ENCODE measurements around the gene SEPTIN5.

Gene SEPTIN5

GRCh38 chr22:19744350-19745006 lies 30.2 kb downstream of the SEPTIN5 start:
- no peaks in the 10 kb centered on the region for H3K36me3 ChIP-seq
- H3K27ac ChIP-seq = no peak overlapping the region
- no peak overlapping the region for H3K4me3 ChIP-seq (ENCODE audit: low read depth, low read length)
- H3K9me3 ChIP-seq (ENCODE audit: severe bottlenecking) = no peaks in the 10 kb centered on the region
- H3K27me3 ChIP-seq (ENCODE audit: insufficient read depth, low read depth, severe bottlenecking) = no peaks in the 10 kb centered on the region
- DNase-seq = no peak
- no peak for TF ChIP-seq CTCF (IDR thresholded peaks at IDR 0.05; ENCODE audit: low read depth, low read length)

GRCh38 chr22:19745155-19746101 lies 31.1 kb downstream of the SEPTIN5 start:
- Histone ChIP-seq H3K36me3 (no peaks in the 10 kb centered on the region), H3K27me3 (ENCODE audit: insufficient read depth, low read depth, severe bottlenecking) (no peaks in the 10 kb centered on the region), H3K4me3 (ENCODE audit: low read depth, low read length) (no peak overlapping the region), H3K9me3 (ENCODE audit: severe bottlenecking) (no peaks in the 10 kb centered on the region), H3K27ac (no peak overlapping the region)
- no peak for TF ChIP-seq CTCF (IDR thresholded peaks at IDR 0.05; ENCODE audit: low read depth, low read length)
- no peak for DNase-seq

GRCh38 chr22:19746726-19747125 lies 32.4 kb downstream of the SEPTIN5 start:
- Histone ChIP-seq H3K9me3 (ENCODE audit: severe bottlenecking) (no peaks in the 10 kb centered on the region), H3K36me3 (no peaks in the 10 kb centered on the region), H3K27me3 (ENCODE audit: insufficient read depth, low read depth, severe bottlenecking) (no peaks in the 10 kb centered on the region), H3K27ac (no peak overlapping the region), H3K4me3 (ENCODE audit: low read depth, low read length) (no peak overlapping the region)
- no peak for TF ChIP-seq CTCF (IDR thresholded peaks at IDR 0.05; ENCODE audit: low read depth, low read length)
- DNase-seq = no peak

- Histone ChIP-seq H3K4me3 (ENCODE audit: low read depth, low read length) (no peak overlapping the region), H3K27ac (no peak overlapping the region), H3K36me3 (no peaks in the 10 kb centered on the region), H3K9me3 (ENCODE audit: severe bottlenecking) (no peaks in the 10 kb centered on the region), H3K27me3 (ENCODE audit: insufficient read depth, low read depth, severe bottlenecking) (no peaks in the 10 kb centered on the region)
- no peak for DNase-seq
- no peak for TF ChIP-seq CTCF (IDR thresholded peaks at IDR 0.05; ENCODE audit: low read depth, low read length)
Measured at GRCh38 chr22:19747551-19747950, 33.2 kb downstream of the SEPTIN5 start.

GRCh38 chr22:19748139-19748538 lies 33.8 kb downstream of the SEPTIN5 start:
- Histone ChIP-seq H3K9me3 (ENCODE audit: severe bottlenecking) (no peaks in the 10 kb centered on the region), H3K4me3 (ENCODE audit: low read depth, low read length) (no peak overlapping the region), H3K27me3 (ENCODE audit: insufficient read depth, low read depth, severe bottlenecking) (no peaks in the 10 kb centered on the region), H3K36me3 (no peaks in the 10 kb centered on the region), H3K27ac (no peak overlapping the region)
- TF ChIP-seq CTCF (IDR thresholded peaks at IDR 0.05; ENCODE audit: low read depth, low read length) = no peak
- no peak for DNase-seq
